H1 (cell line): ENCODE data around the gene MEIS2. TPM values are rescaled to one million over a fixed set of nuclear protein-coding genes. Genes with fewer than 3 reads are reported as not detected.

Experiments
- BACH1 ChIP-seq: IDR thresholded peaks from 2 replicates; pipeline ENCODE4 v1.6.1; 2012; ENCODE audit warnings: low read length, improper control_type of control experiment
- BCL11A ChIP-seq, 2 experiments: IDR thresholded peaks; one replicate each; pipeline ENCODE4 v1.6.1; 2011; ENCODE audit warnings: low read depth in 2 of 2, low read length in 2 of 2, mild to moderate bottlenecking in 2 of 2
- BRCA1 ChIP-seq: IDR thresholded peaks from 2 replicates; pipeline ENCODE4 v1.6.1; 2012; ENCODE audit warnings: low read depth, low read length, improper control_type of control experiment
- CBX5 ChIP-seq: fragments of 300-800, 300-1000 bp; sonication (generic); IDR thresholded peaks from 2 replicates; pipeline ENCODE4 v1.7.1; 2016; ENCODE audit warnings: antibody characterized with exemption, low read length, low read depth
- GABPA ChIP-seq: IDR thresholded peaks from 2 replicates; pipeline ENCODE4 v1.6.1; 2011; ENCODE audit warnings: mild to moderate bottlenecking, low read length, moderate library complexity, borderline replicate concordance; ENCODE audit not compliant: insufficient read depth
- GTF2F1 ChIP-seq: IDR thresholded peaks from 2 replicates; pipeline ENCODE4 v1.6.1; 2012; ENCODE audit warnings: low read depth, low read length, improper control_type of control experiment, borderline replicate concordance
- HDAC2 ChIP-seq, 2 experiments: fragments of 300-600 bp in 1 of 2; sonication (generic) in 1 of 2; IDR thresholded peaks; 2 replicates each; pipeline ENCODE4 v1.6.1; 2011 to 2012; ENCODE audit warnings: low read depth in 2 of 2, low read length in 2 of 2, mild to moderate bottlenecking in 2 of 2, moderate library complexity in 2 of 2, borderline replicate concordance in 1 of 2, inconsistent platforms in 1 of 2
- JUN ChIP-seq: IDR thresholded peaks from 2 replicates; pipeline ENCODE4 v1.6.1; 2011; ENCODE audit warnings: low read depth, mild to moderate bottlenecking, improper control_type of control experiment, low read length
- JUND ChIP-seq: IDR thresholded peaks from 2 replicates; pipeline ENCODE4 v1.6.1; 2011; ENCODE audit warnings: mild to moderate bottlenecking, improper control_type of control experiment, low read length
- KDM4A ChIP-seq: IDR thresholded peaks from one replicate; pipeline ENCODE4 v1.7.1; 2012; ENCODE audit warnings: low read depth, mild to moderate bottlenecking, moderate library complexity, low read length, inconsistent platforms; ENCODE audit not compliant: severe bottlenecking
- NRF1 ChIP-seq: IDR thresholded peaks from 2 replicates; pipeline ENCODE4 v1.6.1; 2011; ENCODE audit warnings: mild to moderate bottlenecking, low read depth, low read length, improper control_type of control experiment
- POLR2AphosphoS5 ChIP-seq: IDR thresholded peaks from 2 replicates; pipeline ENCODE4 v1.6.1; 2011; ENCODE audit warnings: low read depth, low read length
- RXRA ChIP-seq: IDR thresholded peaks from 2 replicates; pipeline ENCODE4 v1.6.1; 2011; ENCODE audit warnings: low read depth, mild to moderate bottlenecking, low read length, moderate library complexity; ENCODE audit not compliant: insufficient read depth
- SAP30 ChIP-seq: fragments of 300-600 bp; sonication (generic); IDR thresholded peaks from 2 replicates; pipeline ENCODE4 v1.7.1; 2012; ENCODE audit warnings: low read length, moderate library complexity, mild to moderate bottlenecking, inconsistent platforms; ENCODE audit not compliant: insufficient read depth, insufficient replicate concordance
- SIN3A ChIP-seq, 2 experiments: IDR thresholded peaks in 1 of 2; conservative IDR thresholded peaks in 1 of 2; 2 replicates each; pipeline ENCODE4 v1.6.1; 2011 to 2012; ENCODE audit warnings: low read length in 2 of 2, improper control_type of control experiment in 1 of 2, low read depth in 1 of 2, mild to moderate bottlenecking in 1 of 2
- SP2 ChIP-seq: IDR thresholded peaks from 2 replicates; pipeline ENCODE4 v1.6.1; 2012; ENCODE audit warnings: mild to moderate bottlenecking, low read length, inconsistent platforms
- SRF ChIP-seq: IDR thresholded peaks from 2 replicates; pipeline ENCODE4 v1.6.1; 2011; ENCODE audit warnings: mild to moderate bottlenecking, low read depth, low read length, moderate library complexity
- TAF7 ChIP-seq: optimal IDR thresholded peaks from 2 replicates; pipeline ENCODE3; 2011; ENCODE audit warnings: low read depth, mild to moderate bottlenecking, inconsistent platforms, low read length, moderate library complexity, borderline replicate concordance
- TBP ChIP-seq: IDR thresholded peaks from 2 replicates; pipeline ENCODE4 v1.6.1; 2011; ENCODE audit warnings: low read depth, low read length, improper control_type of control experiment
- TCF12 ChIP-seq: IDR thresholded peaks from 2 replicates; pipeline ENCODE4 v1.6.1; 2011; ENCODE audit warnings: low read depth, mild to moderate bottlenecking, low read length
- YY1 ChIP-seq: IDR thresholded peaks from 2 replicates; pipeline ENCODE4 v1.6.1; 2011; ENCODE audit warnings: low read depth, mild to moderate bottlenecking, low read length
- ZNF274 ChIP-seq: IDR thresholded peaks from 2 replicates; pipeline ENCODE4 v1.7.0; 2012; ENCODE audit warnings: low read length, borderline replicate concordance; ENCODE audit errors: extremely low read depth
- polyA plus RNA-seq, 7 experiments: library from polyadenylated mRNA; depleted of rRNA in 3 of 7; stranded (reverse) in 5 of 7; unstranded in 2 of 7; fragments of >200 nt in 5 of 7; fragments of 200-250 nt in 2 of 7; gene quantifications; 1 replicate in 5 of 7; 2 replicates in 1 of 7; 4 replicates in 1 of 7; pipeline versions ENCODE4 v1.2.1 to v1.2.3, GENCODE V29; 2011 to 2013; ENCODE audit warnings: missing spikeins in 2 of 7, mixed read lengths in 2 of 7
- total RNA-seq: library from RNA; stranded (reverse); fragmentation: NEBNext Ultra II Directional; extraction: Animal tissue kit (Norgen Biotek cat#: 25700); gene quantifications from 2 replicates; pipeline ENCODE4 v1.2.1, GENCODE V29; 2021
- TF ChIP-seq, protein P1 (sequence below): IDR thresholded peaks from 2 replicates; pipeline ENCODE4 v1.6.1; 2011; ENCODE audit warnings: low read depth, mild to moderate bottlenecking, low read length; ENCODE audit not compliant: insufficient read depth

Gene MEIS2
- total and polyA plus RNA-seq, 2 of the 8 experiments (the other 6 are each of a cell fraction or from before 2014, with no cell fraction given) = 0.22 to 1.2 TPM

DNA sequence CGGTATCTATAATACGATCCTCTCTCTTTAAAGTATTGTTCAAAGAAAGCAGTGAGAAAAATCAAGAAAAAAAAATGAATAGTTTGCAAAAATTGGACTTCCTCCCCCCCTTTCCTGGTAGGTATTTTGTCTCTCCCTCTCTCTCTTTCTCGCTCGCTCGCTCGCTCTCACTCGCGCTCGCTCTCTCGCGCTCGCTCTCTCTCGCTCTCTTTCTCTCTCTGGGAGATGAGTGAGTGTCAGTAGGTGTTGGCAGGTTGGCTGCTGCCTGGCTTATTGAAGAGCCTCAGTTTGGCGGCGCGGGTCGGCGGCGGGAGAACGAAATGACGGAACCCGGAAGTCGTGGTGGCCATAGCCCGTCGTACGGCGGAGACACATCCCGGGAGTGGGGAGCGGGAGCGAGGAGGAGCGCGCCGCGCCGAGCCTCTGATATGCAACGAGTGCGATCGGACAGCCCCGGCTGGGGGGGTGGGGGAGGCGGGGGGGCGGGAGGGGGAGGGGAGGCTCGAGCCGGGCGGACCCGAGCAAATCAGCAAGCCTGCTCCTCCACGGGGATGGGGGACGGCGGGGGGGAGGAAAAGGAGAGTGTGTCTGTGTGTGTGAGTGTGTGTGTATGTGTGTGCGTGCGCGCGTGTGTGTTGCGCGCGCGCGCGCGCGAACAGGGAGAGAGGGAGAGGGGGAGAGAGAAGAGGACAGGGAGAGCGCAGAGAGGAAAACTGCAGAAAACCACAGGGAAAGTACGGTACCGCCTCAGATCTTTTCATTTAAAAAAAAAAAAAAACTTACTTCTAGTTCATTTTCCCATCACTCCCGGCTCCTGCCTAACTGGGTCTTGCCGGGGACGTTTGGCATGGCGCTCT lies at the start of gene MEIS2 (continued):
- no peak for TF ChIP-seq POLR2AphosphoS5
- TF ChIP-seq NRF1 = no peak
- TF ChIP-seq BCL11A (IDR thresholded peaks at IDR 0.05; ENCODE audit: low read depth in 2 of 2, low read length in 2 of 2) = no peak
- no peak for TF ChIP-seq BRCA1
- TF ChIP-seq RXRA = no peak
- TF ChIP-seq SAP30 = no peak
- TF ChIP-seq CBX5 = no peak
- TF ChIP-seq, protein P1, sequence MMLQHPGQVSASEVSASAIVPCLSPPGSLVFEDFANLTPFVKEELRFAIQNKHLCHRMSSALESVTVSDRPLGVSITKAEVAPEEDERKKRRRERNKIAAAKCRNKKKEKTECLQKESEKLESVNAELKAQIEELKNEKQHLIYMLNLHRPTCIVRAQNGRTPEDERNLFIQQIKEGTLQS = no peak
- peak; percentile 67 for TF ChIP-seq YY1
- TF ChIP-seq SRF = no peak
- 0 out of 2 replicates have a peak, but pooled peaks have one; percentile 32 for TF ChIP-seq BACH1
- no peak for TF ChIP-seq GABPA
- no peak for TF ChIP-seq GTF2F1
- no peak for TF ChIP-seq TAF7
- no peak for TF ChIP-seq TCF12
- peak; percentile 44; the same call in 1 of the 2 replicates for TF ChIP-seq JUND
- peak in 1 of 2 experiments; percentile 77; a peak in 2 of 4 replicates for TF ChIP-seq SIN3A (conservative IDR thresholded peaks at IDR 0.05 in 1 of 2, IDR thresholded peaks at IDR 0.05 in 1 of 2; ENCODE audit: low read depth in 1 of 2, low read length in 2 of 2)
- TF ChIP-seq ZNF274 = no peak
- TF ChIP-seq KDM4A = peak; percentile 61
- no peak for TF ChIP-seq SP2
- peak; percentile 15; the same call in 1 of the 2 replicates for TF ChIP-seq TBP
- no peak for TF ChIP-seq JUN
- TF ChIP-seq HDAC2 (IDR thresholded peaks at IDR 0.05; ENCODE audit: borderline replicate concordance in 1 of 2, low read depth in 2 of 2, low read length in 2 of 2) = peak in 1 of 2 experiments; percentile 48; a peak in 1 of 4 replicates
